Measurements from ENCODE around the gene KREMEN1.

- TF ChIP-seq EZH2 (IDR thresholded peaks at IDR 0.05) (no peak), POLR2AphosphoS5 (IDR thresholded peaks at IDR 0.05; ENCODE audit: borderline replicate concordance, low read depth, low read length) (no peak)
Measured at GRCh38 chr22:29044657-29045176, 28.1 kb upstream of the KREMEN1 start.

Data from SK-N-MC (cell line).